ENCODE data around the gene GLCE.

The GLCE gene

GRCh38 chr15:69117431-69117871 is 43.0 kb upstream of the GLCE start:
- no peak for TF ChIP-seq ZC3H10 (CRISPR knock-in tag; IDR thresholded peaks at IDR 0.05)
- TF ChIP-seq ARNTL (CRISPR knock-in tag; IDR thresholded peaks at IDR 0.05; ENCODE audit: borderline replicate concordance, low read depth): no peak
- TF ChIP-seq BACH2 (CRISPR knock-in tag; IDR thresholded peaks at IDR 0.05; ENCODE audit: borderline replicate concordance): no peak
- TF ChIP-seq GLIS3 (CRISPR knock-in tag; IDR thresholded peaks at IDR 0.05): no peak
- no peak for TF ChIP-seq PPARA (CRISPR knock-in tag; IDR thresholded peaks at IDR 0.05; ENCODE audit: borderline replicate concordance)
- no peak for TF ChIP-seq ZNF565 (CRISPR knock-in tag; conservative IDR thresholded peaks at IDR 0.05; ENCODE audit: low read depth)
- no peak for TF ChIP-seq SNAI2 (CRISPR knock-in tag; IDR thresholded peaks at IDR 0.05)
- TF ChIP-seq RARB (CRISPR knock-in tag; IDR thresholded peaks at IDR 0.05): no peak
- TF ChIP-seq CSRNP3 (CRISPR knock-in tag; IDR thresholded peaks at IDR 0.05): no peak
- no peak for TF ChIP-seq ZFP30 (CRISPR knock-in tag; IDR thresholded peaks at IDR 0.05)
- no peak for TF ChIP-seq CSDC2 (CRISPR knock-in tag; IDR thresholded peaks at IDR 0.05)
- TF ChIP-seq TSHZ2 (CRISPR knock-in tag; IDR thresholded peaks at IDR 0.05): no peak
- TF ChIP-seq ZNF70 (CRISPR knock-in tag; IDR thresholded peaks at IDR 0.05): no peak
- TF ChIP-seq POU6F1 (CRISPR knock-in tag; IDR thresholded peaks at IDR 0.05; ENCODE audit: borderline replicate concordance, low read depth): no peak
- TF ChIP-seq ZFP3 (CRISPR knock-in tag; IDR thresholded peaks at IDR 0.05): no peak
- TF ChIP-seq PATZ1 (CRISPR knock-in tag; IDR thresholded peaks at IDR 0.05; ENCODE audit: borderline replicate concordance): no peak
- no peak for TF ChIP-seq ESRRG (CRISPR knock-in tag; IDR thresholded peaks at IDR 0.05)
- no peak for ATAC-seq

GRCh38 chr15:69118089-69118488 is 42.3 kb upstream of the GLCE start:
- ATAC-seq: no peak
- TF ChIP-seq ZNF565 (CRISPR knock-in tag; conservative IDR thresholded peaks at IDR 0.05; ENCODE audit: low read depth) (no peak), ZNF8 (CRISPR knock-in tag; IDR thresholded peaks at IDR 0.05) (no peak), ESRRG (CRISPR knock-in tag; IDR thresholded peaks at IDR 0.05) (no peak), ZC3H10 (CRISPR knock-in tag; IDR thresholded peaks at IDR 0.05) (no peak), ZNF70 (CRISPR knock-in tag; IDR thresholded peaks at IDR 0.05) (no peak), TOX (CRISPR knock-in tag; IDR thresholded peaks at IDR 0.05; ENCODE audit: borderline replicate concordance) (no peak), PPARA (CRISPR knock-in tag; IDR thresholded peaks at IDR 0.05; ENCODE audit: borderline replicate concordance) (no peak), OSR1 (CRISPR knock-in tag; IDR thresholded peaks at IDR 0.05) (no peak), TCF4 (CRISPR knock-in tag; IDR thresholded peaks at IDR 0.05; ENCODE audit: borderline replicate concordance) (no peak), CSRNP3 (CRISPR knock-in tag; IDR thresholded peaks at IDR 0.05) (no peak), ZFP30 (CRISPR knock-in tag; IDR thresholded peaks at IDR 0.05) (no peak), BACH2 (CRISPR knock-in tag; IDR thresholded peaks at IDR 0.05; ENCODE audit: borderline replicate concordance) (no peak)

GRCh38 chr15:69119001-69119400 is 41.4 kb upstream of the GLCE start:
- no peak for ATAC-seq
- TF ChIP-seq CSDC2 (CRISPR knock-in tag; IDR thresholded peaks at IDR 0.05): no peak
- no peak for TF ChIP-seq TSHZ2 (CRISPR knock-in tag; IDR thresholded peaks at IDR 0.05)
- no peak for TF ChIP-seq OSR1 (CRISPR knock-in tag; IDR thresholded peaks at IDR 0.05)
- no peak for TF ChIP-seq ZNF565 (CRISPR knock-in tag; conservative IDR thresholded peaks at IDR 0.05; ENCODE audit: low read depth)
- TF ChIP-seq ESRRG (CRISPR knock-in tag; IDR thresholded peaks at IDR 0.05): no peak
- no peak for TF ChIP-seq ZFP30 (CRISPR knock-in tag; IDR thresholded peaks at IDR 0.05)
- no peak for TF ChIP-seq BACH2 (CRISPR knock-in tag; IDR thresholded peaks at IDR 0.05; ENCODE audit: borderline replicate concordance)
- no peak for TF ChIP-seq SNAI2 (CRISPR knock-in tag; IDR thresholded peaks at IDR 0.05)
- no peak for TF ChIP-seq PATZ1 (CRISPR knock-in tag; IDR thresholded peaks at IDR 0.05; ENCODE audit: borderline replicate concordance)
- no peak for TF ChIP-seq GLIS3 (CRISPR knock-in tag; IDR thresholded peaks at IDR 0.05)
- no peak for TF ChIP-seq TCF4 (CRISPR knock-in tag; IDR thresholded peaks at IDR 0.05; ENCODE audit: borderline replicate concordance)
- no peak for TF ChIP-seq ZFP3 (CRISPR knock-in tag; IDR thresholded peaks at IDR 0.05)

Data from SK-N-SH treated with all-trans-retinoic acid at 6 μM for 48 hours (cell line).